CD8-positive, alpha-beta memory T cell (primary cell): ENCODE data around the gene ATAD3C. TPM values are rescaled to one million over a fixed set of nuclear protein-coding genes. Genes with fewer than 3 reads are reported as not detected.
"Not testable (repeated sequence)": the region's sequence is repeated elsewhere in the genome, so short reads cannot be mapped to it uniquely, and the experiment has no call there.

Experiments used
- CTCF ChIA-PET: fragments of 350-600 bp; sonication (Branson Sonifier 250); formaldehyde crosslinking; loops from one replicate; lab custom pipeline; 2021; ENCODE audit warnings: antibody characterized with exemption; lab: Charles Lee
- POLR2A ChIA-PET: fragments of 350-600 bp; sonication (Branson Sonifier 250); formaldehyde crosslinking; loops from one replicate; lab custom pipeline; 2021; ENCODE audit warnings: antibody characterized with exemption; lab: Charles Lee
- DNase-seq, 5 donors: peaks; one replicate each; pipeline versions ENCODE4 v3.0.0 to v3.0.0-alpha.2; 2020 to 2022; ENCODE audit warnings: mixed read lengths in 1 of 5
- H3K27ac ChIP-seq: one replicate; pipeline ENCODE4 v1.7.0; 2013; ENCODE audit warnings: low read depth, mild to moderate bottlenecking, low read length, moderate library complexity
- H3K27me3 ChIP-seq: 2 replicates; pipeline ENCODE4 v1.7.0; 2013; ENCODE audit warnings: low read length, mild to moderate bottlenecking; ENCODE audit not compliant: insufficient read depth, poor library complexity, severe bottlenecking
- H3K36me3 ChIP-seq: 2 replicates; pipeline ENCODE4 v1.7.0; 2013; ENCODE audit warnings: mild to moderate bottlenecking, low read length, moderate library complexity; ENCODE audit not compliant: insufficient read depth
- H3K4me1 ChIP-seq: 2 replicates; pipeline ENCODE4 v1.7.0; 2013; ENCODE audit warnings: mild to moderate bottlenecking, low read length, moderate library complexity; ENCODE audit not compliant: insufficient read depth
- H3K4me3 ChIP-seq: 2 replicates; pipeline ENCODE4 v1.7.0; 2013; ENCODE audit warnings: mild to moderate bottlenecking, low read length
- H3K9me3 ChIP-seq: 2 replicates; pipeline ENCODE4 v1.7.0; 2013; ENCODE audit warnings: mild to moderate bottlenecking, low read length
- H3K27ac Mint-ChIP-seq, 8 donors: one replicate each; pipeline ENCODE4 v1.8.0; 2020 to 2021; ENCODE audit warnings: mixed read lengths in 8 of 8, mild to moderate bottlenecking in 6 of 8, inconsistent platforms in 3 of 8, moderate library complexity in 3 of 8
- H3K27me3 Mint-ChIP-seq, 2 donors: one replicate each; pipeline ENCODE4 v1.8.0; 2020 to 2021; ENCODE audit warnings: mixed read lengths in 2 of 2, mild to moderate bottlenecking in 1 of 2, moderate library complexity in 1 of 2
- H3K36me3 Mint-ChIP-seq, 3 donors: one replicate each; pipeline ENCODE4 v1.8.0; 2020 to 2021; ENCODE audit warnings: mixed read lengths in 3 of 3, inconsistent platforms in 1 of 3, mild to moderate bottlenecking in 1 of 3
- H3K4me1 Mint-ChIP-seq, 3 donors: one replicate each; pipeline ENCODE4 v1.8.0; 2020 to 2021; ENCODE audit warnings: mixed read lengths in 3 of 3, inconsistent platforms in 1 of 3, mild to moderate bottlenecking in 1 of 3
- H3K4me3 Mint-ChIP-seq, 7 donors: one replicate each; pipeline ENCODE4 v1.8.0; 2020 to 2021; ENCODE audit warnings: mixed read lengths in 7 of 7, mild to moderate bottlenecking in 6 of 7, moderate library complexity in 4 of 7, inconsistent platforms in 2 of 7
- H3K9me3 Mint-ChIP-seq, 5 donors: one replicate each; pipeline ENCODE4 v1.8.0; 2020 to 2022; ENCODE audit warnings: mixed read lengths in 5 of 5, mild to moderate bottlenecking in 3 of 5, moderate library complexity in 2 of 5, inconsistent platforms in 1 of 5
- polyA plus RNA-seq: library from polyadenylated mRNA; unstranded; fragments of 300-500 nt; fragmentation: Illumina TruSeq; gene quantifications from one replicate; pipeline ENCODE4 v1.2.3, GENCODE V29; 2021
- total RNA-seq, 2 experiments: library from RNA; stranded (reverse); gene quantifications; one replicate each; pipeline ENCODE4 v1.2.3, GENCODE V29; 2021

Gene ATAD3C
- total and polyA plus RNA-seq, 3 experiments from 2014 or later = 0.53 to 4.3 (median 1.9) TPM

DNA sequence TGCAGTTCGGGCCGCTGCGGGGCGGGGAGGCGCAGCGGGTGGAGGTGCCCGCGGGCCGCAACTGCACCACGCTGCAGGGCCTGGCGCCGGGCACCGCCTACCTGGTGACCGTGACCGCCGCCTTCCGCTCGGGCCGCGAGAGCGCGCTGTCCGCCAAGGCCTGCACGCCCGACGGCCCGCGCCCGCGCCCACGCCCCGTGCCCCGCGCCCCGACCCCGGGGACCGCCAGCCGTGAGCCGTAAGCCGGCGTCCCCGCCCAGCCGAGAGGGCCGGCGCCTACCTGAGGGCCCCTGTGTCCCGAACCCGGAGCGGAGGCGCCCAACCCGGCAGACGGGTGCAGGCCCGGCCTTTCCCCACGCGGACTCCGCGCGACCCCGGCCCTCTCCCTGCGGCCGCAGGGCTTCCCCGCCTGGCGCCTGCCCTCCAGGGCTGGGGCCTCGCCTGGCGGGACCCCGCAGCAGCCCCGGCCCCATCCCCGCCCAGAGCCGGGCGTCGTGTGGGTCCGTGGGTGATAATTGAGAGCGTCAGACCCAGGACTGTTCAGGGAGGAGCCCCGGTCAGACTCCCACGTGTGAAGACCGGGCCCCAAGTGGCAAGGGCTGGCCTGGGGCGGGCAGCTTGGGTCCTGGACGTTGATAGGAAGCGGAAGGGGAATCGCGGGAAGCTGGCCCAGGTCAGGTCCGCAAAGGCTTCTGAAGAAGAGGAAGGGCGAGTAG is 9.8 kb upstream of the ATAD3C start:
- DNase-seq = no peak
- H3K36me3 Mint-ChIP-seq = no peaks in the 10 kb centered on the region
- peaks cover 7 to 19% of the 10 kb centered on the region in 2 donors for H3K27me3 Mint-ChIP-seq
- H3K27ac Mint-ChIP-seq = no peak overlapping the region
- no peak overlapping the region for H3K4me3 Mint-ChIP-seq
- Histone ChIP-seq H3K27ac (no peak overlapping the region), H3K4me1 (peaks cover 14% of the 10 kb centered on the region), H3K4me3 (no peak overlapping the region), H3K36me3 (no peaks in the 10 kb centered on the region), H3K9me3 (no peaks in the 10 kb centered on the region), H3K27me3 (peaks cover 31% of the 10 kb centered on the region)
- POLR2A ChIA-PET = no interaction called here
- H3K9me3 Mint-ChIP-seq = no peaks in the 10 kb centered on the region
- CTCF ChIA-PET = interaction anchor here (1.6 kb wide), 1 partner anchor 68 kb away, joined by 6 read pairs; no protein-coding TSS in a partner anchor
- H3K4me1 Mint-ChIP-seq = peaks cover 0 to 11% (median 0%) of the 10 kb centered on the region in 3 donors

DNA sequence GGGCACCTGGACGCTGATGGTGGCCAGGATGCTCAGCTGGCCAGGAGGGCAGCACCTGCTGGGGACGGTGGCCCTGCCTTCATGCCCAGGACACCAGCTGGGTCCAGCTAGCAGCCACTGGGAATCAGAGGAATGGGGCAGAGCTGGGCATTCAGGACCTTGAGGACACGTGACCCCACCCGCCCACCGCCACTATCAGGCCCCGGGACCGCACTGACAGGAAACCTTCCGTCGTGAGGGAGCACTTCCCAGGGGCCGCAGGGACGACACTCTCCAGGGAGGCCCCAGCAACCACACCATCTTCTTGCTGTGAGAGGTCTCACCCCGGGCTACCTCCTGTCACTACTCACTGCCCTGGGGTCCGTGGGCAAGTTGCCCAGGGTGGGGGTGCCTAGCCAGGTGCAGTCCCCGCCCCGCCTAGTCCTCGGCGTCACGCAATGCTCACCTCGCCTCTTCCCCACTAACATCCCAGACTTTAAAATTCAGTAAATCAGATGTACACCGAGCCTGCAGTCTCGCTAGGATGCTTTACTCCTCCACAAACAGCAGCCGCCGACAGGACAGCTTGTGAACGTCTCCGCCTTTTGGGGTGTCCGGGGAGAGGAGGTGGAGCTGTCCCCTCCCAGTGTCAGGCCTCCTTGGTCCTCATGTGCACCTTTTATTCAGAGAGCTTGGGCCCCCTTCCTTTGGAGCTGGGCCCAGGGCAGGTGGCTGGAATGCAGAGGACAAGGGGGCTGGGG is 9.1 kb upstream of the ATAD3C start:
- POLR2A ChIA-PET = no interaction called here
- H3K27me3 ChIP-seq = peaks cover 24% of the 10 kb centered on the region
- peak overlapping the region in 1 of 7 donors; percentile 63 for H3K4me3 Mint-ChIP-seq

DNA sequence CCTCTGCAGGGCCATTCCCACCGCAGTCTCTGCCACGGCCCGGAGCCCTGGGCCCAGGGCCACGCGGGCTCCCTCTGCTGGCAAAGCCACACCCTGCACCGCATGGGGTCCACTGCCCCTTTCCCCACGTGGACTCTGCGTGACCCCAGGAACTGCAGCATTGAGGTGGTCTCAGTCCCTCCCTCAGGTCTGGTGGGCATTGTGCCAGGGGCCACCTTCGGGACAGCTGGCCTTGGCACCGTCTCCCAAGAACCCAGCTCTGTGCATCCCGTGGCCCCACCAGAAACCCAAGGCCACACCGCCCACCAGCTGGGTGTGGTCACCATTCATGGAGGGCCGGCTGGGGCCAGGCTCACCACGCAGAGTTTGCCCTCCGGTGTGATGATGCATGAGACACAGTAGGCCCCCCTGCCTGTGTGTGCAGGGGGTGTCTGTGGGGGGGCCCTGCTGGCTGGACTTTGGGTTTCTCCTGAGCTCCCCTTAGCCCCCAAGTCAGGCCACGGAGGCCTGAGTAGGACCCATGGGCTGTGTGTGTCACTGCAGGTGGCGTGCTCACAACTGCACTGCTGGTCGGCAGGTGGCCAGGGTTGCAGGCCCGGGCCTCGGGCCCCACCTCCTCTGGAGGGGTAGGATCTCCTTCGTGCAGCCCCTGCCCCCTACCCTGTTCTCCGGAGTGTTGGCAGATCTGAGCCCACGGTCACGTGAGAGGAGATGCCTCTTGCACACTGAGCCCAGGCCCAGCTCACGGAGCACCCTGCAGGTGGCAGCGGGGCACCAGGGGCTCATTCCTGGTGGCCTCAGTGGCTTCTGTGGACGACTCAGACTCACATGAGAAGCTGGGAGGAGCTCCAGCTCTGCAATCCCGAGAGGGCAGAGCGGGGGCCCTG is 8.2 kb upstream of the ATAD3C start:
- peak; percentile 22 to 64 (median 43) for DNase-seq
- Histone ChIP-seq H3K9me3 (no peaks in the 10 kb centered on the region), H3K27me3 (peaks cover 20% of the 10 kb centered on the region), H3K36me3 (no peaks in the 10 kb centered on the region), H3K4me3 (no peak overlapping the region), H3K27ac (no peak overlapping the region), H3K4me1 (peaks cover 10% of the 10 kb centered on the region)
- H3K4me3 Mint-ChIP-seq = no peak overlapping the region
- peaks cover 0 to 5% (median 0%) of the 10 kb centered on the region in 3 donors for H3K4me1 Mint-ChIP-seq
- H3K36me3 Mint-ChIP-seq = no peaks in the 10 kb centered on the region
- H3K27ac Mint-ChIP-seq = no peak overlapping the region
- no peaks in the 10 kb centered on the region for H3K9me3 Mint-ChIP-seq
- ChIA-PET POLR2A (no interaction called here), CTCF (interaction anchor here (0.6 to 2.0 kb wide), 13 partner anchors 10 to 210 kb away, joined by 3 to 8 read pairs (median 3); no protein-coding TSS in a partner anchor)
- H3K27me3 Mint-ChIP-seq = peaks cover 7 to 13% of the 10 kb centered on the region in 2 donors

More for the DNA sequence above, 9.1 kb upstream of the ATAD3C start:
- Histone ChIP-seq H3K9me3 (no peaks in the 10 kb centered on the region), H3K27ac (no peak overlapping the region), H3K4me1 (peaks cover 14% of the 10 kb centered on the region), H3K36me3 (no peaks in the 10 kb centered on the region), H3K4me3 (no peak overlapping the region)
- no peak for DNase-seq
- Mint-ChIP-seq H3K9me3 (no peaks in the 10 kb centered on the region), H3K36me3 (no peaks in the 10 kb centered on the region), H3K27me3 (peaks cover 7 to 14% of the 10 kb centered on the region in 2 donors), H3K27ac (no peak overlapping the region), H3K4me1 (peaks cover 0 to 7% (median 0%) of the 10 kb centered on the region in 3 donors)
- CTCF ChIA-PET = interaction anchor here (0.7 to 2.0 kb wide), 9 partner anchors 10 to 209 kb away, joined by 3 to 8 read pairs (median 5); no protein-coding TSS in a partner anchor

DNA sequence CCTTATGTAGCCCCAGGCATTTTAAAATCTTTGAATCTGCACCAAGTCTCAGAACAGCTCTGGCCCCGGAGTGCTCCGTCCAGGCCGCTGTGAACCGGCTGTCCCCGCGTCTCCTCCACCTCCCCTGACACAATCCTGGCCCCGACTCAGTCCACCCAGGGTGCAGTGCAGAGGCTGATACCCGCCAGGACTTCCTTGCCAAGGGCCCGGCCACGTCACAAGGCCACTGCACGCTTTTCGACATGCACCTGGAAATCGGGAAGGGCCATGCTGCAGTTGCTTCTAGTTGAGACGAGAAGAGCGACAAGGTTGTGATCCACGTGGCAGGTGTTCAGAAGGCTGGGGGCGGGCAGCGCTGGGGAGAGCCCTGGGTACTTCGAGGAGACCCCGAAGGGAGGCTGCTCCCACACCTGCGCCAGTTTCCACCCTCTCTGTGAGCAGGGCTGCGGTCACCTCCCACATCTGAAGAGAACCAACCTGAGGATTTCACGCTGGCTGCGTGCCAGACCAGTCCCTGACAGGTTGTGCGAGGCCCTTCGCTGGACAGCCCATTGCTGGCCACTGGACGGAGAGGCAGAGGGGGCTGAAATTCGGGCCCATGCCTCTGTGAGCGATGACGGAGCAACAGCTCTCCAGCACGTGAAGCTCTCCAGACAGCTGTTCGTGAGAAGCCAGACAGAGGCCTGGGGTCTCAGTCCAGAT is 7.3 kb upstream of the ATAD3C start:
- no peak for DNase-seq
- H3K4me1 Mint-ChIP-seq = peaks cover 0 to 3% (median 0%) of the 10 kb centered on the region in 3 donors
- H3K4me1 ChIP-seq = peaks cover 7% of the 10 kb centered on the region
- POLR2A ChIA-PET = no interaction called here
- H3K4me3 Mint-ChIP-seq = no peak overlapping the region
- no peaks in the 10 kb centered on the region for H3K36me3 Mint-ChIP-seq
- CTCF ChIA-PET = interaction anchor here (1.1 to 2.0 kb wide), 3 partner anchors 15 to 51 kb away, joined by 3 to 8 read pairs (median 3); no protein-coding TSS in a partner anchor
- H3K27ac Mint-ChIP-seq = peak overlapping the region in 1 of 8 donors; percentile 36
- H3K4me3 ChIP-seq = no peak overlapping the region
- peaks cover 7 to 10% of the 10 kb centered on the region in 2 donors for H3K27me3 Mint-ChIP-seq
- no peak overlapping the region for H3K27ac ChIP-seq
- H3K36me3 ChIP-seq = no peaks in the 10 kb centered on the region
- H3K9me3 Mint-ChIP-seq = no peaks in the 10 kb centered on the region
- no peaks in the 10 kb centered on the region for H3K9me3 ChIP-seq
- peaks cover 12% of the 10 kb centered on the region for H3K27me3 ChIP-seq

DNA sequence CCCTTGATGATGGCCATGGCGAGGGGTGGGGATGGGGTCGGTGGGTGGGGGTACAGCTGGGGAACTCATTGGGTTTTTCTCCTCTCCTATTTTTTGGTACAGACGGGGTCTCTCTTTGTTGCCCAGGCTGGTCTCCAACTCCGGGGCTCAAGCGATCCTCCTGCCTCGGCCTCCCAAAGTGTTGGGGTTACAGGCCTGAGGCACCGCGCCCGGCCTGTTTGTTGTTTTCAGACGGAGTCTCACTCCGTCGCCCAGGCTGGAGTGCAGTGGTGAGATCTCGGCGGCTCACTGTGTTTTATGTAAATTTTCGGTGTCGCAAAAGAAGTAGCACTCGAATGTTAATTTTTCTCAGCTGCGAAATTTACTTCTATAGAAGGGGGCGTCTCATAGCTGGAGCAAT is 2.9 kb upstream of the ATAD3C start:
- H3K9me3 Mint-ChIP-seq, H3K4me3 ChIP-seq, POLR2A ChIA-PET, H3K4me1 Mint-ChIP-seq, H3K9me3 ChIP-seq, H3K36me3 Mint-ChIP-seq, H3K27ac ChIP-seq, H3K27me3 Mint-ChIP-seq, H3K36me3 ChIP-seq, H3K4me3 Mint-ChIP-seq, CTCF ChIA-PET, DNase-seq, H3K27me3 ChIP-seq, H3K4me1 ChIP-seq, H3K27ac Mint-ChIP-seq: not testable (repeated sequence)

DNA sequence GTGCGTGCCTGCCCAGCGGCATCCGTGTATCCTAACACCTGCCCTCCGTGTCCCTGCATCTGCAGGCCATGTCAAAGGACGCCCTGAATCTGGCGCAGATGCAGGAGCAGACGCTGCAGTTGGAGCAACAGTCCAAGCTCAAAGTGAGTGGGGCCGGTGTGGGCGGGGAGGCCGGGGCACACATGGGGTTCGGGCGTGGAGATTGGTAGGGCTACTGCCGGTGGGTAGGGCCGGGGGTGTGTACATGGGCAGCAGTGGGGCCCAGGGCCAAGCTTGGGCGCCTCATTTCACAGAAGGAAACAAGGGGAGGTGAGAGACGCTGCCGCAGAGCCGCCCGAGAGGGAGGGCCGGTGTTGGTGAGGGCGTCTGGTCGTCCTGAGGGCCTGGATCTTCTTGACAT is 1.1 kb downstream of the ATAD3C start:
- CTCF ChIA-PET = interaction anchor here (1.5 kb wide), 1 partner anchor 10 kb away, joined by 3 read pairs; no protein-coding TSS in a partner anchor
- H3K4me1 Mint-ChIP-seq = not testable (repeated sequence)

DNA sequence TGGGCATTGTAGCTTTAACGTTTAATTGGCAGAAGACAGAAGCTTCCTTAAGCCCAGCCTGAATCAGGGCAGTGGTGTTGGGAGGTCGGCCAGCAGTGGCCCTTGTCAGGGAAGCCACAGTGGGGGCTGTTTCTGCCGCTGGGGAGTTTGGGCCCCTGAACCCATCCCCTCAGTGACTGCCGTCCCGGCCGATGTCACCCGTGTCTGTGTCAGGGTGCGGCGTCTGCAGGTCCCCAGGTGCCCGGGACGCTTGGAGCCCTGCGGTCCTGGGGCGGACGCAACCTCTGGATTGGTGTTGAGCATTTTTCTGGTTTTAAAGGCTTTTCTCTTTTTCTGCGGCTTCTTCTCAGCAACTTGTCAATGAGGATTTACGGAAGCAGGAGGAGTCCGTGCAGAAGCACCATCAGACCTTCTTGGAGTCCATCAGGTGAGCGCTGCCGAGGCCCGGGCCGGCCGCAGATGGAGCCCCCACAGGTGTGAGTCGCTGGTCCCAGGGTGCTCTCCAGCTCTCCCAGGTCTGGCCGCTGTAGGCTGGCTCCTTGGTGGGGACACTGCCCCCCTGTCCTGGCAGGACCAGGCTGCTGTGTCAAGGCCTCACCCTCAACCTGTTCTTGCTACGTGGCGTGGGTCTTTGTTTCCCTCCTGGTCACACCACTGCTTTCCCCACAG is 2.3 kb downstream of the ATAD3C start:
- ChIA-PET CTCF (interaction anchor here (1.5 kb wide), 1 partner anchor 11 kb away, joined by 3 read pairs; no protein-coding TSS in a partner anchor), POLR2A (no interaction called here)
- no peaks in the 10 kb centered on the region for H3K36me3 Mint-ChIP-seq
- H3K27me3 Mint-ChIP-seq = no peaks in the 10 kb centered on the region
- H3K36me3 ChIP-seq = no peaks in the 10 kb centered on the region
- no peaks in the 10 kb centered on the region for H3K4me1 Mint-ChIP-seq
- H3K4me1 ChIP-seq = no peaks in the 10 kb centered on the region
- H3K27ac Mint-ChIP-seq = no peak overlapping the region
- DNase-seq = peak in 1 of 5 donors; percentile 37
- no peaks in the 10 kb centered on the region for H3K27me3 ChIP-seq
- H3K27ac ChIP-seq = no peak overlapping the region
- no peaks in the 10 kb centered on the region for H3K9me3 ChIP-seq
- no peak overlapping the region for H3K4me3 Mint-ChIP-seq
- H3K9me3 Mint-ChIP-seq = no peaks in the 10 kb centered on the region
- no peak overlapping the region for H3K4me3 ChIP-seq

More for the DNA sequence above, 1.1 kb downstream of the ATAD3C start:
- H3K36me3 ChIP-seq, H3K27me3 ChIP-seq, H3K27ac ChIP-seq, H3K9me3 ChIP-seq, POLR2A ChIA-PET, H3K27me3 Mint-ChIP-seq, H3K9me3 Mint-ChIP-seq, H3K4me1 ChIP-seq, H3K27ac Mint-ChIP-seq, H3K4me3 ChIP-seq, H3K4me3 Mint-ChIP-seq, H3K36me3 Mint-ChIP-seq: not testable (repeated sequence)
- peak in 1 of 5 donors; percentile 44 for DNase-seq
